Measurements from ENCODE around the gene FNDC3B.
"Not testable (repeated sequence)": the region's sequence is repeated elsewhere in the genome, so short reads cannot be mapped to it uniquely, and the experiment has no call there.

FNDC3B gene

GRCh38 chr3:172352786-172353185, 313.4 kb downstream of the FNDC3B start:
- DNase-seq = no peak

- no peak for DNase-seq
These were observed 315.6 kb downstream of the FNDC3B start for GRCh38 chr3:172354931-172355499.

- no peak for DNase-seq
These were observed 316.5 kb downstream of the FNDC3B start for GRCh38 chr3:172355836-172356235.

GRCh38 chr3:172356427-172356826, 317.0 kb downstream of the FNDC3B start:
- no peak for DNase-seq

GRCh38 chr3:172357850-172358754, 318.7 kb downstream of the FNDC3B start:
- DNase-seq = no peak

- no peak for DNase-seq
These were observed 319.9 kb downstream of the FNDC3B start for GRCh38 chr3:172359231-172359630.

GRCh38 chr3:172359996-172360395, 320.6 kb downstream of the FNDC3B start:
- no peak for DNase-seq

GRCh38 chr3:172362583-172362982, 323.2 kb downstream of the FNDC3B start:
- no peak for DNase-seq

GRCh38 chr3:172364374-172365027, 325.1 kb downstream of the FNDC3B start:
- no peak for DNase-seq

GRCh38 chr3:172365028-172365567, 325.7 kb downstream of the FNDC3B start:
- no peak for DNase-seq

GRCh38 chr3:172367205-172368105, 328.1 kb downstream of the FNDC3B start:
- no peak for DNase-seq

- DNase-seq = not testable (repeated sequence)
These were observed 329.2 kb downstream of the FNDC3B start for GRCh38 chr3:172368556-172368955.

GRCh38 chr3:172369590-172370259, 330.3 kb downstream of the FNDC3B start:
- no peak for DNase-seq

- DNase-seq = no peak
These were observed 331.0 kb downstream of the FNDC3B start for GRCh38 chr3:172370419-172370818.

- DNase-seq = no peak
These were observed 332.2 kb downstream of the FNDC3B start for GRCh38 chr3:172371544-172371943.

- no peak for DNase-seq
These were observed 333.5 kb downstream of the FNDC3B start for GRCh38 chr3:172372895-172373294.

GRCh38 chr3:172373912-172374311, 334.5 kb downstream of the FNDC3B start:
- no peak for DNase-seq

- no peak for DNase-seq
These were observed 335.9 kb downstream of the FNDC3B start for GRCh38 chr3:172375206-172375850.

- DNase-seq = no peak
These were observed 337.0 kb downstream of the FNDC3B start for GRCh38 chr3:172376402-172376801.

- DNase-seq = no peak
These were observed 337.5 kb downstream of the FNDC3B start for GRCh38 chr3:172376881-172377280.

GRCh38 chr3:172378439-172378838, 339.1 kb downstream of the FNDC3B start:
- no peak for DNase-seq
